GM12878 (cell line): ENCODE measurements around the gene LRP1. TPM values are rescaled to one million over a fixed set of nuclear protein-coding genes. Genes with fewer than 3 reads are reported as not detected.

Source experiments
- ATAC-seq: fragments of 200-7000 bp; cut with Tn5 transposase; 3 replicates; pipeline ENCODE4 v1.9.1; 2020; ENCODE audit warnings: mild to moderate bottlenecking, moderate library complexity
- BruUV-seq: library from RNA; stranded (reverse); fragments of 400-500 nt; replicated peaks from 2 replicates; lab custom pipeline; 2021; lab: Mats Ljungman, UMichigan
- CTCF ChIA-PET: fragments of 300-600 bp; sonication (Branson Sonifier 250); formaldehyde crosslinking; extraction: SDS; loops from one replicate; lab custom pipeline; 2021; ENCODE audit warnings: inconsistent platforms; lab: Yijun Ruan, JAX
- POLR2A ChIA-PET: fragments of 350-600 bp; formaldehyde crosslinking; extraction: SDS; loops from one replicate; lab custom pipeline; 2021; ENCODE audit warnings: inconsistent platforms; lab: Charles Lee
- RAD21 ChIA-PET: fragments of 300-600 bp; sonication (Branson Sonifier 250); formaldehyde crosslinking; loops from one replicate; lab custom pipeline; 2023; ENCODE audit warnings: antibody characterized with exemption; ENCODE audit not compliant: unreplicated experiment; lab: Charles Lee
- SMC1A ChIA-PET: fragments of 300-600 bp; sonication (Branson Sonifier 250); formaldehyde crosslinking; loops from one replicate; lab custom pipeline; 2023; ENCODE audit not compliant: unreplicated experiment, uncharacterized antibody; lab: Charles Lee
- DNase-seq: peaks from one replicate; pipeline ENCODE4 v3.0.0-alpha.2; 2011; ENCODE audit warnings: low read depth, low spot score
- FAIRE-seq: peaks from 3 replicates; lab custom pipeline; 2011; peaks lifted over from hg19 to GRCh38; lab: Jason Lieb, UNC
- H2AFZ ChIP-seq: 2 replicates; pipeline ENCODE4 v1.6.0; 2011; ENCODE audit warnings: low read depth, low read length, control low read depth; ENCODE audit not compliant: control insufficient read depth
- H3K27ac ChIP-seq: 2 replicates; pipeline ENCODE4 v1.5.1; 2011; ENCODE audit warnings: control low read depth; ENCODE audit not compliant: control insufficient read depth, insufficient read depth
- H3K27me3 ChIP-seq, 2 experiments: replicated peaks in 1 of 2; 2 replicates each; pipeline versions ENCODE4 v1.6.0 to v1.6.1; 2011; ENCODE audit warnings: low read length in 1 of 2; ENCODE audit not compliant: control insufficient read depth in 2 of 2, insufficient read depth in 2 of 2
- H3K36me3 ChIP-seq, 2 experiments: 2 replicates each; pipeline ENCODE4 v1.5.1; 2011; ENCODE audit warnings: low read length in 1 of 2; ENCODE audit not compliant: control insufficient read depth in 2 of 2, insufficient read depth in 2 of 2
- H3K4me1 ChIP-seq: 2 replicates; pipeline ENCODE4 v1.6.1; 2011; ENCODE audit warnings: mild to moderate bottlenecking, low read length, moderate library complexity, mixed read lengths; ENCODE audit not compliant: control insufficient read depth, insufficient read depth
- H3K4me2 ChIP-seq: 2 replicates; pipeline ENCODE4 v1.6.0; 2011; ENCODE audit warnings: control low read depth; ENCODE audit not compliant: control insufficient read depth, insufficient read depth
- H3K4me3 ChIP-seq: fragments of 200-600 bp; sonication (generic); 2 replicates; pipeline ENCODE4 v1.5.1; 2016
- H3K79me2 ChIP-seq: 2 replicates; pipeline ENCODE4 v1.6.0; 2011; ENCODE audit warnings: low read length; ENCODE audit not compliant: control insufficient read depth, insufficient read depth
- H3K9ac ChIP-seq: 2 replicates; pipeline ENCODE4 v1.8.0; 2011; ENCODE audit warnings: low read length, control low read depth, mixed read lengths; ENCODE audit not compliant: control insufficient read depth, insufficient read depth
- H3K9me3 ChIP-seq: replicated peaks from 3 replicates; pipeline ENCODE4 v1.5.1; 2011; ENCODE audit warnings: mild to moderate bottlenecking, low read length; ENCODE audit not compliant: control insufficient read depth, insufficient read depth
- H4K20me1 ChIP-seq: 2 replicates; pipeline ENCODE4 v1.6.0; 2011; ENCODE audit not compliant: control insufficient read depth, insufficient read depth
- DPF2 ChIP-seq: fragments of 450-650 bp; IDR thresholded peaks from 2 replicates; pipeline ENCODE4 v1.6.1; 2017; ENCODE audit warnings: mild to moderate bottlenecking
- IRF5 ChIP-seq: fragments of 450-650 bp; IDR thresholded peaks from 2 replicates; pipeline ENCODE4 v1.6.1; 2017; ENCODE audit warnings: borderline replicate concordance
- MYC ChIP-seq: IDR thresholded peaks from 2 replicates; pipeline ENCODE4 v1.6.1; 2011; ENCODE audit warnings: mild to moderate bottlenecking, low read length, moderate library complexity, inconsistent platforms; ENCODE audit not compliant: insufficient read depth, insufficient replicate concordance, insufficient read length, severe bottlenecking
- POLR2A ChIP-seq: IDR thresholded peaks from 2 replicates; pipeline ENCODE4 v1.6.1; 2011; ENCODE audit warnings: low read depth, mild to moderate bottlenecking, low read length
- RAD51 ChIP-seq: fragments of 450-650 bp; IDR thresholded peaks from 2 replicates; pipeline ENCODE4 v1.6.1; 2016; ENCODE audit warnings: moderate library complexity, mild to moderate bottlenecking, inconsistent platforms
- ZNF217 ChIP-seq: fragments of 450-650 bp; IDR thresholded peaks from 2 replicates; pipeline ENCODE4 v1.6.1; 2017; ENCODE audit warnings: antibody characterized with exemption, mild to moderate bottlenecking
- WGBS: methylation state at CpG from one replicate; pipeline ENCODE4 v1.1.6; 2016; ENCODE audit warnings: low lambda C conversion rate; ENCODE audit not compliant: insufficient replicate concordance, insufficient coverage; ENCODE audit errors: missing lambda C conversion rate; 5-methylcytosine and 5-hydroxymethylcytosine counted together
- in situ Hi-C: fragments of 300-500 bp; cut with MboI; formaldehyde crosslinking; loops from 9 replicates; pipeline ENCODE4 v1.14.3; 2018; ENCODE audit warnings: mixed read lengths
- intact Hi-C: fragments of 100-400 bp; cut with micrococcal nuclease; formaldehyde crosslinking; loops from one replicate; pipeline ENCODE4 v1.14.2; 2022; ENCODE audit not compliant: unreplicated experiment
- polyA plus RNA-seq, 11 experiments: library from polyadenylated mRNA; depleted of rRNA in 4 of 11; unstranded in 6 of 11; stranded (reverse) in 5 of 11; fragments of >200 nt; fragmentation: Nextera tagmentation in 4 of 11; fragmentation: Illumina TruSeq in 1 of 11; extraction: Ambion mirVana in 4 of 11; extraction: Trizol in 1 of 11; gene quantifications; 1 replicate in 1 of 11; 2 replicates in 10 of 11; pipeline versions ENCODE4 v1.2.1 to v1.2.3, GENCODE V29; 2011 to 2016; ENCODE audit warnings: inconsistent platforms in 2 of 11, missing spikeins in 2 of 11, low read depth in 1 of 11
- total RNA-seq, 4 experiments: library from RNA; depleted of rRNA in 3 of 4; stranded (reverse); fragments of >200 nt in 3 of 4; fragmentation: Illumina TruSeq in 1 of 4; extraction: Trizol in 1 of 4; gene quantifications; 2 replicates each; pipeline versions ENCODE4 v1.2.1 to v1.2.3, GENCODE V29; 2013 to 2021

LRP1 gene
- total and polyA plus RNA-seq, 10 of the 15 experiments (the other 5 are each of a cell fraction or from before 2014, with no cell fraction given), result under 0.01 to 1.1 (median 0.20) TPM; not detected in 2

GRCh38 chr12:57169046-57169795 lies 40.9 kb downstream of the LRP1 start:
- 47% methylated on average over 23 of the region's 23 CpGs for WGBS

More at GRCh38 chr12:57169046-57169795, 40.9 kb downstream of the LRP1 start:
- Histone ChIP-seq H3K36me3 (no peaks in the 10 kb centered on the region), H2AFZ (no peak overlapping the region), H4K20me1 (peaks cover 3% of the 10 kb centered on the region; the same call in 1 of the 2 replicates), H3K79me2 (no peaks in the 10 kb centered on the region), H3K9ac (no peak overlapping the region), H3K27ac (no peak overlapping the region), H3K27me3 (no peaks in the 10 kb centered on the region), H3K4me3 (no peak overlapping the region), H3K9me3 (no peaks in the 10 kb centered on the region), H3K4me1 (no peaks in the 10 kb centered on the region; the same call in 1 of the 2 replicates), H3K4me2 (no peak overlapping the region)
- ATAC-seq (no peak), DNase-seq (no peak), FAIRE-seq (no peak)
- BruUV-seq, result no TSS peak
- intact Hi-C loops, result no loop called here
- SMC1A ChIA-PET, result interaction anchor here (1.2 kb wide), 1 partner anchor 45 kb away, joined by 3 read pairs; no protein-coding TSS in a partner anchor
- in situ Hi-C loops, result no loop called here
- POLR2A ChIA-PET, result interaction anchor here (0.5 kb wide), 1 partner anchor 16 kb away, joined by 4 read pairs; no protein-coding TSS in a partner anchor
- RAD21 ChIA-PET, result interaction anchor here (0.6 to 1.6 kb wide), 2 partner anchors 41 to 45 kb away, joined by 4 read pairs; no protein-coding TSS in a partner anchor
- TF ChIP-seq MYC (no peak), DPF2 (no peak), ZNF217 (no peak), RAD51 (no peak), IRF5 (no peak), POLR2A (no peak)
- CTCF ChIA-PET, result interaction anchor here (1.0 to 1.5 kb wide), 4 partner anchors 14 to 69 kb away, joined by 3 to 6 read pairs (median 4); no protein-coding TSS in a partner anchor
